T-cell (primary cell): ENCODE measurements around the gene AAGAB. TPM values are rescaled to one million over a fixed set of nuclear protein-coding genes. Genes with fewer than 3 reads are reported as not detected.

Experiments
- ATAC-seq, 4 experiments: fragments of 200-7000 bp in 3 of 4; fragments of 150-1000 bp in 1 of 4; cut with Tn5 transposase; replicated peaks in 1 of 4; 1 replicate in 3 of 4; 2 replicates in 1 of 4; pipeline ENCODE4 v1.10.0; 2021; ENCODE audit warnings: moderate library complexity in 3 of 4, mild to moderate bottlenecking in 2 of 4, moderate number of reproducible peaks in 1 of 4
- CTCF ChIA-PET, 2 donors: fragments of 300-600 bp; sonication (Branson Sonifier 250); formaldehyde crosslinking; loops; one replicate each; lab custom pipeline; 2022; ENCODE audit warnings: antibody characterized with exemption in 2 of 2; lab: Charles Lee
- POLR2A ChIA-PET, 2 donors: fragments of 300-600 bp; sonication (Branson Sonifier 250); formaldehyde crosslinking; loops; one replicate each; lab custom pipeline; 2022; ENCODE audit warnings: antibody characterized with exemption in 2 of 2; lab: Charles Lee
- DNase-seq, 35 experiments: peaks; one replicate each; pipeline versions ENCODE4 v3.0.0 to v3.0.0-alpha.2; 2013 to 2023
- H3K27ac ChIP-seq: one replicate; pipeline ENCODE4 v1.5.1; 2013; ENCODE audit warnings: low read length
- H3K27me3 ChIP-seq, 2 experiments: replicated peaks in 1 of 2; 1 replicate in 1 of 2; 2 replicates in 1 of 2; pipeline versions ENCODE4 v1.6.1 to v1.7.0; 2013; ENCODE audit warnings: low read length in 1 of 2, mixed read lengths in 1 of 2; ENCODE audit not compliant: control insufficient read depth in 2 of 2, insufficient read depth in 2 of 2; ENCODE audit errors: extremely low read depth in 1 of 2
- H3K36me3 ChIP-seq, 2 donors: 1 replicate in 1 of 2; 2 replicates in 1 of 2; pipeline versions ENCODE4 v1.6.1 to v1.7.0; 2013; ENCODE audit warnings: low read length in 1 of 2; ENCODE audit not compliant: control insufficient read depth in 2 of 2, insufficient read depth in 1 of 2; ENCODE audit errors: extremely low read depth in 1 of 2
- H3K4me1 ChIP-seq, 2 experiments: 1 replicate in 1 of 2; 2 replicates in 1 of 2; pipeline versions ENCODE4 v1.6.1 to v1.7.0; 2013; ENCODE audit warnings: low read length in 2 of 2, mixed read lengths in 1 of 2; ENCODE audit not compliant: insufficient read depth in 2 of 2, control insufficient read depth in 1 of 2; ENCODE audit errors: extremely low read depth in 1 of 2
- H3K4me3 ChIP-seq, 2 donors: 1 replicate in 1 of 2; 2 replicates in 1 of 2; pipeline versions ENCODE4 v1.5.1 to v1.7.0; 2013; ENCODE audit warnings: mild to moderate bottlenecking in 2 of 2, low read length in 1 of 2, moderate library complexity in 1 of 2; ENCODE audit not compliant: control insufficient read depth in 1 of 2; ENCODE audit errors: extremely low read depth in 1 of 2
- H3K9me3 ChIP-seq: 2 replicates; pipeline ENCODE4 v1.7.0; 2013
- H3K27ac Mint-ChIP-seq, 2 donors: one replicate each; pipeline ENCODE4 v1.8.0; 2020 to 2021; ENCODE audit warnings: mild to moderate bottlenecking in 2 of 2, mixed read lengths in 2 of 2
- H3K27me3 Mint-ChIP-seq, 2 donors: one replicate each; pipeline ENCODE4 v1.8.0; 2021 to 2022; ENCODE audit warnings: mixed read lengths in 2 of 2
- H3K36me3 Mint-ChIP-seq: one replicate; pipeline ENCODE4 v1.8.0; 2021; ENCODE audit warnings: mixed read lengths
- H3K4me1 Mint-ChIP-seq, 3 donors: one replicate each; pipeline ENCODE4 v1.8.0; 2020 to 2022; ENCODE audit warnings: mixed read lengths in 3 of 3, mild to moderate bottlenecking in 1 of 3
- H3K4me3 Mint-ChIP-seq, 3 donors: one replicate each; pipeline ENCODE4 v1.8.0; 2020 to 2022; ENCODE audit warnings: mild to moderate bottlenecking in 3 of 3, mixed read lengths in 3 of 3, moderate library complexity in 3 of 3
- H3K9me3 Mint-ChIP-seq, 3 donors: one replicate each; pipeline ENCODE4 v1.8.0; 2020 to 2022; ENCODE audit warnings: mixed read lengths in 3 of 3
- WGBS: methylation state at CpG from one replicate; pipeline ENCODE4 v1.1.5; 2013; ENCODE audit warnings: missing lambda C conversion rate; ENCODE audit not compliant: insufficient coverage; 5-methylcytosine and 5-hydroxymethylcytosine counted together
- total RNA-seq, 35 experiments: library from RNA in 6 of 35; stranded (reverse) in 6 of 35; fragments of 120-200 nt in 1 of 35; gene quantifications; one replicate each; pipeline versions ENCODE4 v1.2.1 to v1.2.4 and lab custom pipeline; 2013 to 2026

AAGAB gene
- total RNA-seq, 5 donors from 2014 or later (not counting 1 experiment from before 2014, with no cell fraction given) = 21.9 to 28.4 (median 23.6) TPM

- H3K9me3 Mint-ChIP-seq = no peaks in the 10 kb centered on the region
- H3K4me1 Mint-ChIP-seq = peaks cover 15 to 24% (median 21%) of the 10 kb centered on the region in 3 donors
- Histone ChIP-seq H3K36me3 (peaks cover 7 to 61% of the 10 kb centered on the region in 2 donors), H3K4me3 (no peak overlapping the region), H3K9me3 (no peaks in the 10 kb centered on the region), H3K4me1 (peaks cover 0 to 12% of the 10 kb centered on the region in 2 experiments), H3K27me3 (no peaks in the 10 kb centered on the region), H3K27ac (no peak overlapping the region)
- ChIA-PET POLR2A (no interaction called here), CTCF (no interaction called here)
- no peaks in the 10 kb centered on the region for H3K27me3 Mint-ChIP-seq
- H3K4me3 Mint-ChIP-seq = no peak overlapping the region
- H3K36me3 Mint-ChIP-seq = peaks cover 42% of the 10 kb centered on the region
- no peak overlapping the region for H3K27ac Mint-ChIP-seq
- 96% methylated on average over 11 of the region's 11 CpGs for WGBS
- DNase-seq = no peak
- ATAC-seq = no peak
Measured at GRCh38 chr15:67180035-67180434, 74.4 kb downstream of the AAGAB start.

GRCh38 chr15:67179411-67179995 is 75.0 kb downstream of the AAGAB start:
- CTCF ChIA-PET = no interaction called here

GRCh38 chr15:67178569-67179210 is 75.8 kb downstream of the AAGAB start:
- CTCF ChIA-PET = no interaction called here
- Histone ChIP-seq H3K4me1 (peaks cover 0 to 24% of the 10 kb centered on the region in 2 experiments), H3K27me3 (no peaks in the 10 kb centered on the region), H3K9me3 (no peaks in the 10 kb centered on the region), H3K27ac (no peak overlapping the region), H3K4me3 (no peak overlapping the region), H3K36me3 (peaks cover 14 to 60% of the 10 kb centered on the region in 2 donors)
- Mint-ChIP-seq H3K27me3 (no peaks in the 10 kb centered on the region), H3K9me3 (no peaks in the 10 kb centered on the region), H3K4me3 (no peak overlapping the region), H3K36me3 (peaks cover 48% of the 10 kb centered on the region), H3K27ac (peak overlapping the region in 1 of 2 donors; percentile 24), H3K4me1 (peaks cover 27 to 36% (median 33%) of the 10 kb centered on the region in 3 donors)
- ATAC-seq (no peak), DNase-seq (no peak)
- 96% methylated on average over 10 of the region's 11 CpGs for WGBS
- POLR2A ChIA-PET = interaction anchor here in 1 of 2 donors (0.6 kb wide), 1 partner anchor 10 kb away, joined by 3 read pairs; no protein-coding TSS in a partner anchor

More at GRCh38 chr15:67179411-67179995, 75.0 kb downstream of the AAGAB start:
- peaks cover 19 to 28% (median 25%) of the 10 kb centered on the region in 3 donors for H3K4me1 Mint-ChIP-seq
- POLR2A ChIA-PET = no interaction called here
- no peak overlapping the region for H3K4me3 ChIP-seq
- peaks cover 40% of the 10 kb centered on the region for H3K36me3 Mint-ChIP-seq
- H3K9me3 ChIP-seq = no peaks in the 10 kb centered on the region
- peaks cover 10 to 60% of the 10 kb centered on the region in 2 donors for H3K36me3 ChIP-seq
- no peak for ATAC-seq
- H3K27me3 ChIP-seq = no peaks in the 10 kb centered on the region
- H3K27ac Mint-ChIP-seq = peak overlapping the region in 1 of 2 donors; percentile 16
- H3K9me3 Mint-ChIP-seq = no peaks in the 10 kb centered on the region
- no peak overlapping the region for H3K4me3 Mint-ChIP-seq
- no peaks in the 10 kb centered on the region for H3K27me3 Mint-ChIP-seq
- 99% methylated on average over 8 of the region's 9 CpGs for WGBS
- no peak overlapping the region for H3K27ac ChIP-seq
- peaks cover 0 to 16% of the 10 kb centered on the region in 2 experiments for H3K4me1 ChIP-seq
- no peak for DNase-seq

GRCh38 chr15:67177752-67178151 is 76.7 kb downstream of the AAGAB start:
- peaks cover 14 to 65% of the 10 kb centered on the region in 2 donors for H3K36me3 ChIP-seq
- POLR2A ChIA-PET = no interaction called here
- DNase-seq (no peak), ATAC-seq (no peak)
- H3K4me3 ChIP-seq = no peak overlapping the region
- no peaks in the 10 kb centered on the region for H3K9me3 Mint-ChIP-seq
- no peaks in the 10 kb centered on the region for H3K27me3 Mint-ChIP-seq
- no peak overlapping the region for H3K27ac ChIP-seq
- WGBS = 79% methylated on average over 4 of the region's 6 CpGs
- no peaks in the 10 kb centered on the region for H3K9me3 ChIP-seq
- peaks cover 36 to 46% (median 43%) of the 10 kb centered on the region in 3 donors for H3K4me1 Mint-ChIP-seq
- peaks cover 53% of the 10 kb centered on the region for H3K36me3 Mint-ChIP-seq
- CTCF ChIA-PET = no interaction called here
- no peak overlapping the region for H3K4me3 Mint-ChIP-seq
- no peak overlapping the region for H3K27ac Mint-ChIP-seq
- no peaks in the 10 kb centered on the region for H3K27me3 ChIP-seq
- peaks cover 0 to 25% of the 10 kb centered on the region in 2 experiments for H3K4me1 ChIP-seq

GRCh38 chr15:67176195-67176971 is 78.1 kb downstream of the AAGAB start:
- Mint-ChIP-seq H3K4me3 (no peak overlapping the region), H3K27me3 (no peaks in the 10 kb centered on the region), H3K36me3 (peaks cover 54% of the 10 kb centered on the region), H3K9me3 (no peaks in the 10 kb centered on the region), H3K4me1 (peaks cover 38 to 52% (median 49%) of the 10 kb centered on the region in 3 donors), H3K27ac (peak overlapping the region; percentile 49 to 69)
- ATAC-seq (no peak), DNase-seq (no peak)
- H3K27ac ChIP-seq = peak overlapping the region; percentile 16
- CTCF ChIA-PET = no interaction called here
- WGBS = 97% methylated on average over 11 of the region's 14 CpGs
- POLR2A ChIA-PET = no interaction called here
- peaks cover 23 to 68% of the 10 kb centered on the region in 2 donors for H3K36me3 ChIP-seq
- no peaks in the 10 kb centered on the region for H3K9me3 ChIP-seq
- no peak overlapping the region for H3K4me3 ChIP-seq
- H3K4me1 ChIP-seq = peaks cover 0 to 25% of the 10 kb centered on the region in 2 experiments
- no peaks in the 10 kb centered on the region for H3K27me3 ChIP-seq

GRCh38 chr15:67175643-67176071 is 78.8 kb downstream of the AAGAB start:
- Mint-ChIP-seq H3K36me3 (peaks cover 60% of the 10 kb centered on the region), H3K4me3 (no peak overlapping the region)
- CTCF ChIA-PET = no interaction called here

More at GRCh38 chr15:67175643-67176071, 78.8 kb downstream of the AAGAB start:
- Mint-ChIP-seq H3K4me1 (peaks cover 38 to 52% (median 52%) of the 10 kb centered on the region in 3 donors), H3K27ac (peak overlapping the region; percentile 34 to 88), H3K9me3 (no peaks in the 10 kb centered on the region), H3K27me3 (no peaks in the 10 kb centered on the region)
- peaks cover 0 to 25% of the 10 kb centered on the region in 2 experiments for H3K4me1 ChIP-seq
- POLR2A ChIA-PET = no interaction called here
- no peaks in the 10 kb centered on the region for H3K9me3 ChIP-seq
- WGBS = 56% methylated on average over 10 of the region's 11 CpGs
- DNase-seq (peak in 15 of 35 experiments; percentile 5 to 42 (median 14)), ATAC-seq (peak in 2 of 4 experiments; percentile 35 to 55)
- H3K27me3 ChIP-seq = no peaks in the 10 kb centered on the region
- peaks cover 23 to 71% of the 10 kb centered on the region in 2 donors for H3K36me3 ChIP-seq
- no peak overlapping the region for H3K4me3 ChIP-seq
- peak overlapping the region; percentile 16 for H3K27ac ChIP-seq
